Stomach (tissue), 4 donors: ENCODE data around the gene ADGRA1.

Experiments used
- CTCF ChIP-seq, 7 experiments: fragments of 450-650 bp in 4 of 7; fragments of 200-600 bp in 3 of 7; sonication (generic) in 3 of 7; IDR thresholded peaks; one replicate each; pipeline ENCODE4 v1.5.1; 2016 to 2019; ENCODE audit warnings: antibody characterized with exemption in 7 of 7, control low read depth in 2 of 7, mild to moderate bottlenecking in 1 of 7
- EP300 ChIP-seq: sonication (generic); formaldehyde crosslinking; IDR thresholded peaks from one replicate; pipeline ENCODE4 v1.6.1; 2017; ENCODE audit warnings: antibody characterized with exemption
- POLR2A ChIP-seq, 4 donors: fragments of 450-650 bp; IDR thresholded peaks; one replicate each; pipeline ENCODE4 v1.6.1; 2016; ENCODE audit warnings: antibody characterized with exemption in 4 of 4, control low read depth in 2 of 4, mild to moderate bottlenecking in 1 of 4, moderate library complexity in 1 of 4

GRCh38 chr10:133169173-133169947 lies 81.6 kb downstream of the ADGRA1 start:
- TF ChIP-seq POLR2A (IDR thresholded peaks at IDR 0.05) (no peak), CTCF (IDR thresholded peaks at IDR 0.05) (no peak), EP300 (no peak)
